GM21367 (cell line): ENCODE data around the gene FLNC.

Experiments
- ATAC-seq: cut with Tn5 transposase; IDR thresholded peaks from one replicate; pipeline ENCODE4 v1.9.1; 2021; ENCODE audit not compliant: unreplicated experiment

The FLNC gene

GRCh38 chr7:128842674-128843641, 12.8 kb downstream of the FLNC start:
- ATAC-seq: no peak

GRCh38 chr7:128843938-128844621, 13.9 kb downstream of the FLNC start:
- no peak for ATAC-seq

- ATAC-seq: no peak
These were observed 14.6 kb downstream of the FLNC start for GRCh38 chr7:128844777-128845311.

GRCh38 chr7:128845475-128845874, 15.3 kb downstream of the FLNC start:
- ATAC-seq: no peak

- ATAC-seq: no peak
These were observed 15.8 kb downstream of the FLNC start for GRCh38 chr7:128845987-128846386.

GRCh38 chr7:128846781-128847444, 16.7 kb downstream of the FLNC start:
- ATAC-seq: no peak

GRCh38 chr7:128847721-128848211, 17.6 kb downstream of the FLNC start:
- no peak for ATAC-seq

GRCh38 chr7:128848289-128849155, 18.3 kb downstream of the FLNC start:
- no peak for ATAC-seq

- no peak for ATAC-seq
These were observed 18.9 kb downstream of the FLNC start for GRCh38 chr7:128849156-128849515.

- ATAC-seq: no peak
These were observed 19.7 kb downstream of the FLNC start for GRCh38 chr7:128849804-128850490.

- no peak for ATAC-seq
These were observed 22.5 kb downstream of the FLNC start for GRCh38 chr7:128852537-128853254.

GRCh38 chr7:128853799-128854198, 23.6 kb downstream of the FLNC start:
- ATAC-seq: no peak

- no peak for ATAC-seq
These were observed 24.2 kb downstream of the FLNC start for GRCh38 chr7:128854396-128854795.

- ATAC-seq: no peak
These were observed 25.4 kb downstream of the FLNC start for GRCh38 chr7:128855559-128855958.

- no peak for ATAC-seq
These were observed 26.0 kb downstream of the FLNC start for GRCh38 chr7:128856001-128856718.

- ATAC-seq: no peak
These were observed 28.4 kb downstream of the FLNC start for GRCh38 chr7:128858380-128859231.
